Sigmoid colon (tissue), 4 donors: Measurements from ENCODE around the gene ACOXL.

Experiments
- CTCF ChIP-seq, 4 experiments: fragments of 450-650 bp in 3 of 4; fragments of 200-600 bp in 1 of 4; IDR thresholded peaks; one replicate each; pipeline ENCODE4 v1.5.1; 2016 to 2019; ENCODE audit warnings: antibody characterized with exemption in 4 of 4, mild to moderate bottlenecking in 3 of 4, moderate library complexity in 2 of 4
- EP300 ChIP-seq, 4 donors: sonication (generic); formaldehyde crosslinking; IDR thresholded peaks; one replicate each; pipeline ENCODE4 v1.6.1; 2017; ENCODE audit warnings: antibody characterized with exemption in 4 of 4
- POLR2A ChIP-seq, 2 donors: fragments of 450-650 bp; IDR thresholded peaks; one replicate each; pipeline ENCODE4 v1.6.1; 2016; ENCODE audit warnings: antibody characterized with exemption in 2 of 2, mild to moderate bottlenecking in 2 of 2, moderate library complexity in 2 of 2
- POLR2AphosphoS5 ChIP-seq, 4 donors: sonication (generic); formaldehyde crosslinking; IDR thresholded peaks; one replicate each; pipeline ENCODE4 v1.6.1; 2017; ENCODE audit warnings: antibody characterized with exemption in 4 of 4

- TF ChIP-seq CTCF (IDR thresholded peaks at IDR 0.05) (no peak), POLR2AphosphoS5 (IDR thresholded peaks at IDR 0.05) (no peak), POLR2A (IDR thresholded peaks at IDR 0.05) (no peak), EP300 (IDR thresholded peaks at IDR 0.05) (no peak)
Observed at GRCh38 chr2:110784047-110784631, 51.8 kb downstream of the ACOXL start.
